GM18867 (cell line): Measurements from ENCODE around the gene OR5K4.
A peak's percentile ranks its signal among the peaks of the same experiment; 100 is the strongest.

Experiments used
- ATAC-seq: cut with Tn5 transposase; IDR thresholded peaks from one replicate; pipeline ENCODE4 v1.9.1; 2021; ENCODE audit warnings: mild to moderate bottlenecking, moderate library complexity; ENCODE audit not compliant: unreplicated experiment

OR5K4 gene, protein sequence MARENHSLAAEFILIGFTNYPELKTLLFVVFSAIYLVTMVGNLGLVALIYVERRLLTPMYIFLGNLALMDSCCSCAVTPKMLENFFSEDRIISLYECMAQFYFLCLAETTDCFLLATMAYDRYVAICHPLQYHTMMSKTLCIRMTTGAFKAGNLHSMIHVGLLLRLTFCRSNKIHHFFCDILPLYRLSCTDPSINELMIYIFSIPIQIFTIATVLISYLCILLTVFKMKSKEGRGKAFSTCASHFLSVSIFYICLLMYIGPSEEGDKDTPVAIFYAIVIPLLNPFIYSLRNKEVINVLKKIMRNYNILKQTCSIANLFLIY

GRCh38 chr3:98353554-98353953, at the start of gene OR5K4:
OR5K4 (plus strand) TSS chr3:98353854; CDS start chr3:98353854, 0 bp downstream.
- ATAC-seq: no peak

GRCh38 chr3:98322101-98322500, 31.6 kb upstream of the OR5K4 start:
- ATAC-seq: peak; percentile 60

- ATAC-seq: no peak
These were observed 31.0 kb upstream of the OR5K4 start for GRCh38 chr3:98322686-98323085.

DNA sequence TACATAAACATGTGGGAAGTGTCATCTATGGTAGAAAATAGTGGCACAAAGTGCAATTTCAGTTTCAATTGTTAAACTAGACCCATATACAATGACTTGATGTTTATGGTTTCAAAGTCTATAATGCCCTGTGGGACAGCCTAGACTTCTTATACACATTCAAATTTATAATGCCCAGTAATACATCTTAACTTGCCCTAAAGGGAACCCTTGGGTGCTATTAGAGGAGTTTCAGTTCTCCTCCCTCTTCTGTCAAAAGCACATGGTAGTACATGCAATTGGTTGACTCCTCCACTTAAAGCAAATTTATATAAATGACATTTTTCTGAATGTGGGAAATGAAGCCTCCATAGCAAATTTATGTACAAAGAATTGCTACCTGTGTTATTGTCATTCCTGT, 30.2 kb upstream of the OR5K4 start:
- no peak for ATAC-seq

GRCh38 chr3:98325055-98325454, 28.6 kb upstream of the OR5K4 start:
- ATAC-seq: no peak

DNA sequence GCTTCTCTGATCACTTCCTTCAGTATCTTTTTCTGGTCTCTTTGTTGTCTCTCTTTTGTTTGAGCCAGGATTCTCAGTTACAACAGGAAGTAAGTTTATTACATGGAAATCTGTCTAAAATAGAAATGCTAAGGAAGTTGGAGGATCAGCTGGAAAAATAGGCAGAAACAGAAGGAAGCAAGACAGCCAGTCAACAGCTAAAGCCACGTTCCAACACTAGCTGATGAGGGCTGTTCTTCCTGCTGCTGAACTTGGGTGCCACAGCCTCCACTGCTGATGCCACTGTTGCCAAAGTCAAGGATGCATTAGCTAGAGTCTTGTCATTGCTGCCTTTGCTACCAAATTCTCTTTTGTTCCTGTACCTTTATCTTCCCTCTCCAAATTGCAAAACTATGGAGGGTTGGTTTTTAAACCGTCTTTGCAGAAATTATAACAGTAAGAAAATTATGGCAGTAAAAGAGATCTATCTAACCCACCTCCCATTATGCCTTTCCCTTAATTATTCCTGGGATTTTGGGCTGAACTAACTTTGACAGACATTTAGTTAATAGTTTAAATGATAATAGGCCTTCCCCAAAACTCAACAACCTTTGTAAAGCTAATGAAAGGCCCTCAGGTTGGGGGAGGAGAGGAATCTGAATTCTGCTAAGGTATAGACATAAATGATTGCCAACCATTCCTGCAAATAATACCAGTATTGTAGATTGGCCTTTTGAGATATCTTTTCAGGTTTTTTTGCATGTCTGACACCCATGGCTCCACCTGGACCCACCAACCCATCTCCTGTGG, 27.4 kb upstream of the OR5K4 start:
- no peak for ATAC-seq

DNA sequence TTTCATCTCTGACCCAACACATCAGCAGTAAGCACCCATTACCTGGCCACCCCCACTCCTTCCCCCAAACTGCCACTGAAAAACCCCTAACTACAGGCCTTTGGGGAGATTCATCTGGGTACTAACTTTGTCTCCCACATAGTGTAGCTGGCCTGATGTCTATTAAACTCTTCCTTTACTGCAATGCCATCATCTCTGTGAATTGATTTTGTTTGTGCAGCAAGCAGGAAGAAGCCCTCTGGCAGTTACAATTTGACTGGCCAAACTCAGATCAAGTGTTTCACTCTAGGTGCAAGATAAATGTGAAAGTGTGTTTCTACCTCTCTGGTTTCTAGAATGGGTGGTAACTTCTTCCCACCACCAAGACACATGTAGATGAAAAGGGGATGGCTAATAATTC, 26.7 kb upstream of the OR5K4 start:
- ATAC-seq: peak; percentile 72

- no peak for ATAC-seq
These were observed 24.7 kb upstream of the OR5K4 start for GRCh38 chr3:98328933-98329332.

- peak; percentile 58 for ATAC-seq
These were observed 24.1 kb upstream of the OR5K4 start for GRCh38 chr3:98329392-98330124.

GRCh38 chr3:98331329-98331728, 22.3 kb upstream of the OR5K4 start:
- peak; percentile 48 for ATAC-seq

DNA sequence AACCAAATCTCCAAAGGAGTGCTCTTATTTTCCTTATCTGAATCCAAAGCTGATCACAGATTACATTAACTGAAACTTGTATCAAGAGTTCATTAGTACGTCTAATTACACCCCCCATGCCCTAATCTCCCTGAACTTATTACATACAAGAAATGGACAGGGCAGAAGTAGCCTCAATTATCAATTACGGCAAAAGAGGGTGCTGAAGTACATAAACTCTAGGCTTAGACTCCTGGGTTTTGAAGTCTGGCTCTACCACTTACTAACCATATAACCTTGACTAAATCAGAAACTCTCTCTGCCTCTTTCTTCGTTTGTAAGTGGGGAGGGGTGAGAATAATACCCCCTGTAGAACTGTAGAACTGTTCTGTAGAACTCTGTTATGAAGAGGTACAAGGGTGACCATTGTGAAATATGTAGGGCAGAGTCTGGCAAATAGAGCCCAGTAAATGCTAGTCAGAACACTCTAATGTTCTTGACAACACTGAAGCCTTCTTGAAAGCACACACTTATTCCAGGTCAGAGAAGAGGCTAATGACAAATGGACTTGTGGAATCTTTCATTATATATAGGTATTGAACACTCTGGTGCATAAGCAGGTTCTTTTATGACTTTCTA, 19.6 kb upstream of the OR5K4 start:
- ATAC-seq: no peak

- ATAC-seq: no peak
These were observed 14.6 kb upstream of the OR5K4 start for GRCh38 chr3:98339031-98339430.

- no peak for ATAC-seq
These were observed 11.9 kb upstream of the OR5K4 start for GRCh38 chr3:98341758-98342157.

GRCh38 chr3:98343647-98344507, 9.8 kb upstream of the OR5K4 start:
- ATAC-seq: peak; percentile 84

- ATAC-seq: no peak
These were observed 3.6 kb upstream of the OR5K4 start for GRCh38 chr3:98350082-98350481.

DNA sequence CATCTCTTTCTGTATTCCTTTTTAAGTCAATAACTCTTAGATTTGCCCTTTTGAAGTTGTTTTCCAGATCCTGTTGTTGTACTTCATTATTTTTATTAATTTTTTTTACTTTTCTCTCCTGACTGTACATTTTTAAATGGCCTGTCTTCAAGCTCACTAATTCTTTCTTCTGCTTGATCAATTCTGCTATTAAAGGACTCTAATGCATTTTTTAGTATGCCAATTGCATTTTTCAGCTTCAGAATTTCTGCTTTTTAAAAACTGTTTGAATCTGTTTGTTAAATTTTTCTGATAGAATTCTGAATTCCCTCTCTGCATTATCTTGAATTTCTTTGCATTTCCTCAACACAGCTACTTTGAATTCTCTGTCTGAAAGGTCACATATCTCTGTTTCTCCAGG, 5.6 kb downstream of the OR5K4 start:
- ATAC-seq: no peak

- ATAC-seq: peak; percentile 75
These were observed 6.5 kb downstream of the OR5K4 start for GRCh38 chr3:98359993-98360675.

DNA sequence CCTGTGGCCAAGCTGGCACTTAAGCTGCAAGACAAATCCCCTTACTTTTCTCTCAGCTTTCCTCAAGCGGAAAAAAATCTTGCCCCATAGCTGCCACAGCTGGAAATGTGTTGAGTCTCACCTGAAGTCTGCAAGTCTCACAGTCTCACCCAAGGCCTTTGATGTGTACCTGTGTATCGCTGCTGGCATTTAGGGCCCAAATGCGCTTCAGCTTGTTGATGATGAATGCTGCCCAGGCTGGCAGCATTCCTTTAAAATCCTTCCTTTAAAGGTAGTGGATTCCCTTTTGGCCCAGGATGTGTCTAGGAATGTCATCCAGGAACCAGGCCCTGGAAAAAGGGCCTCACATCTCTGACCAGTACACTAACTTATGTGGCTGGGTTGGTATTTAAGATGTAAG, 7.0 kb downstream of the OR5K4 start:
- no peak for ATAC-seq

- peak; percentile 73 for ATAC-seq
These were observed 7.6 kb downstream of the OR5K4 start for GRCh38 chr3:98361289-98361688.
